Astrocyte (in vitro differentiated cells and primary cell): Measurements from ENCODE around the gene PRR5L. TPM values are rescaled to one million over a fixed set of nuclear protein-coding genes. Genes with fewer than 3 reads are reported as not detected.

ENCODE experiments used
- DNase-seq: peaks from one replicate; pipeline ENCODE4 v3.0.0-alpha.2; 2010; ENCODE audit warnings: low read depth
- FAIRE-seq: peaks from 2 replicates; lab custom pipeline; 2011; peaks lifted over from hg19 to GRCh38; lab: Jason Lieb, UNC
- H2AFZ ChIP-seq: 2 replicates; pipeline ENCODE4 v1.6.0; 2012; ENCODE audit warnings: low read depth, low read length, inconsistent platforms
- H3K27ac ChIP-seq: 2 replicates; pipeline ENCODE4 v1.5.1; 2011; ENCODE audit warnings: low read depth, low read length, inconsistent platforms
- H3K27me3 ChIP-seq: 2 replicates; pipeline ENCODE4 v1.6.0; 2011; ENCODE audit warnings: low read length, inconsistent platforms; ENCODE audit not compliant: insufficient read depth
- H3K36me3 ChIP-seq: 2 replicates; pipeline ENCODE4 v1.5.1; 2011; ENCODE audit warnings: low read length, inconsistent platforms; ENCODE audit not compliant: insufficient read depth
- H3K4me1 ChIP-seq: 2 replicates; pipeline ENCODE4 v1.5.1; 2011; ENCODE audit warnings: low read length, inconsistent platforms; ENCODE audit not compliant: insufficient read depth
- H3K4me2 ChIP-seq: 2 replicates; pipeline ENCODE4 v1.6.0; 2012; ENCODE audit warnings: low read length, inconsistent platforms
- H3K4me3 ChIP-seq: 2 replicates; pipeline ENCODE4 v1.5.1; 2011; ENCODE audit warnings: low read depth, mild to moderate bottlenecking, low read length, inconsistent platforms; ENCODE audit not compliant: insufficient read depth
- H3K79me2 ChIP-seq: 2 replicates; pipeline ENCODE4 v1.6.0; 2012; ENCODE audit warnings: mild to moderate bottlenecking, low read length, inconsistent platforms; ENCODE audit not compliant: insufficient read depth
- H3K9ac ChIP-seq: 2 replicates; pipeline ENCODE4 v1.6.0; 2012; ENCODE audit warnings: mild to moderate bottlenecking, low read length, inconsistent platforms
- H3K9me3 ChIP-seq: 2 replicates; pipeline ENCODE4 v1.5.1; 2012; ENCODE audit warnings: low read depth, mild to moderate bottlenecking, low read length, inconsistent platforms; ENCODE audit not compliant: insufficient read depth
- H4K20me1 ChIP-seq: 2 replicates; pipeline ENCODE4 v1.6.0; 2012; ENCODE audit warnings: low read length, inconsistent platforms; ENCODE audit not compliant: insufficient read depth
- H3K27ac Mint-ChIP-seq: one replicate; pipeline ENCODE4 v1.8.0; 2021; ENCODE audit warnings: mild to moderate bottlenecking, mixed read lengths; ENCODE audit not compliant: unreplicated experiment
- H3K27me3 Mint-ChIP-seq: one replicate; pipeline ENCODE4 v1.8.0; 2021; ENCODE audit warnings: low read depth, mixed read lengths; ENCODE audit not compliant: unreplicated experiment
- H3K36me3 Mint-ChIP-seq: one replicate; pipeline ENCODE4 v1.8.0; 2021; ENCODE audit warnings: low read depth, mixed read lengths; ENCODE audit not compliant: unreplicated experiment
- H3K4me1 Mint-ChIP-seq: one replicate; pipeline ENCODE4 v1.8.0; 2021; ENCODE audit warnings: low read depth, mixed read lengths; ENCODE audit not compliant: unreplicated experiment
- H3K4me3 Mint-ChIP-seq: one replicate; pipeline ENCODE4 v1.8.0; 2021; ENCODE audit warnings: mild to moderate bottlenecking, moderate library complexity, mixed read lengths; ENCODE audit not compliant: unreplicated experiment
- H3K9me3 Mint-ChIP-seq: one replicate; pipeline ENCODE4 v1.8.0; 2021; ENCODE audit warnings: mild to moderate bottlenecking, mixed read lengths; ENCODE audit not compliant: unreplicated experiment
- CTCF ChIP-seq: IDR thresholded peaks from 2 replicates; pipeline ENCODE4 v1.5.1; 2011; ENCODE audit warnings: low read depth, mild to moderate bottlenecking, inconsistent platforms, low read length, moderate library complexity; ENCODE audit not compliant: insufficient read depth
- EZH2 ChIP-seq: IDR thresholded peaks from 2 replicates; pipeline ENCODE4 v1.6.1; 2012; ENCODE audit warnings: mild to moderate bottlenecking, low read length, inconsistent platforms; ENCODE audit not compliant: insufficient read depth
- total RNA-seq: library from RNA; stranded (reverse); gene quantifications from 2 replicates; pipeline ENCODE4 v1.2.1, GENCODE V29; 2021

Gene PRR5L
- total RNA-seq, 1 donor from 2014 or later: 55.6 TPM

DNA sequence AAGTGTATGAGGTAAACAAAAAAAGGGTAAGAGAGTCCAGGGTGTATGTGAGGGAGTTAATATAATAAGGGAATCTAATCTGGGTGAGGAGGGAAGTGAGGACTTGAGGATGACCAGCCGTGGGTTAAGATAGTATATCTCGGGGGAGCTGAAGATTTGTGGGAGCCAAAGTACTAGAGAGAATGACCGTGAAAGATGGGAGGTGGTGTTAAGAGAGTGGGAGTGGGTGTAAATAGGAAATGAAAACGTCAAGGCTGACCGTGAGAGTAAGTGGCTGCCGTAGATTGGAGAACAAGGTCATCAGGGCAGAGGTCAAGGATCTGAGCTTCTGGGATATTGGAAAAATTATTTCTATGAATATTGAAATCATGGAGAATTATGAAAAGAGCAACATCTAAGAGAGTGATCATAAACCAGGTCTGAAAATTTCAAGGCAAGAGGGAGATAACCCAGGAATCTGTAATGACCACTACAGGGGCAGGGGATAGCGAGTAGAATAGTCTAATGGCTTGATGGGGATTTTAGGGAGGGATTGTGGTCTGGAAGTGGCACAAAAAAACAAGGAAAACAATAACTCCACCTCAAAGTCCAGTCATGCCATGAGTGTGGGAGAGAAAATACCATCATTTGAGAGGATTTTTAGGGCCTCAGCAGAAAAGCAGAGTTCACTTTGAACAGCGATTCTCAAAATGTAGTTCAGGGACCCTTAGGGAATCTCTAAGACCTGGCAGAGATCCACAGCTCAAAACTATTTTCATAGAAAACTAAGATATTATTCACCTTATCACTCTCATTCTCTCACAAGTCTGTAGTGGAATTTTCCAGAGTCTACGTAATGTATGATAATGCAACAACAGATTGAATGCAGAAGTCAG lies 72.0 kb downstream of the PRR5L start:
- no peak for FAIRE-seq
- peak overlapping the region; percentile 35 for H3K27ac Mint-ChIP-seq

DNA sequence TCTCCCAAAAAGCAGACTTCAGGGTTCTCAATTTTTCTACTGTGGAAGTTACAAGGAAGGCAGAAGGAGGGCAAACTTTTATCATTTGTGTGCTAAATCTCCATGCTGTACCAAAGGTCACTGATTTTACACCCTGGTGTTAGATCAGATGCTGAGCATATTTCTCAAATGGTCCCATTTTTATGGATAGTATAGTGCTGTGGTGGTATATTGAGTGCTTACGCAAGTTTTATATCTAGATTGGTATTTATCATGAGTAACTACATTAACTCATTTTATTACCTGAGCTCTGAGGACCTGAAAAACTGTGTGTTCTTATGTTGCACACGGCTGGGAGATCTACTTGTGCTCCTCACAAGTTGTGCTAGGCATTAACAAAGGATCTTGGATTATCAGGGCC lies 75.1 kb downstream of the PRR5L start:
- Mint-ChIP-seq H3K4me3 (no peak overlapping the region), H3K9me3 (peaks cover 2% of the 10 kb centered on the region), H3K27me3 (peaks cover 2% of the 10 kb centered on the region), H3K4me1 (peaks cover 28% of the 10 kb centered on the region), H3K36me3 (no peaks in the 10 kb centered on the region), H3K27ac (no peak overlapping the region)
- Histone ChIP-seq H3K27ac (no peak overlapping the region), H3K4me3 (no peak overlapping the region), H3K4me2 (no peak overlapping the region), H3K79me2 (no peaks in the 10 kb centered on the region), H2AFZ (no peak overlapping the region), H4K20me1 (no peaks in the 10 kb centered on the region), H3K4me1 (peaks cover 8% of the 10 kb centered on the region), H3K9ac (no peak overlapping the region), H3K27me3 (no peaks in the 10 kb centered on the region), H3K36me3 (no peaks in the 10 kb centered on the region), H3K9me3 (no peaks in the 10 kb centered on the region)
- no peak for TF ChIP-seq EZH2
- TF ChIP-seq CTCF: no peak
- DNase-seq (no peak), FAIRE-seq (peak; percentile 37)

More for the DNA sequence above, 72.0 kb downstream of the PRR5L start:
- H3K36me3 Mint-ChIP-seq: no peaks in the 10 kb centered on the region
- no peaks in the 10 kb centered on the region for H3K27me3 ChIP-seq
- H3K4me2 ChIP-seq: no peak overlapping the region
- no peaks in the 10 kb centered on the region for H3K9me3 ChIP-seq
- H3K27ac ChIP-seq: no peak overlapping the region
- no peaks in the 10 kb centered on the region for H3K79me2 ChIP-seq
- no peaks in the 10 kb centered on the region for H3K36me3 ChIP-seq
- H3K4me3 ChIP-seq: no peak overlapping the region
- no peak overlapping the region for H3K9ac ChIP-seq
- TF ChIP-seq EZH2: no peak
- no peak for TF ChIP-seq CTCF
- peak; percentile 45 for DNase-seq
- H3K4me3 Mint-ChIP-seq: no peak overlapping the region
- no peak overlapping the region for H2AFZ ChIP-seq
- peaks cover 2% of the 10 kb centered on the region for H3K9me3 Mint-ChIP-seq
- H3K4me1 Mint-ChIP-seq: peaks cover 36% of the 10 kb centered on the region
- H3K4me1 ChIP-seq: peaks cover 26% of the 10 kb centered on the region
- no peaks in the 10 kb centered on the region for H3K27me3 Mint-ChIP-seq
- no peaks in the 10 kb centered on the region for H4K20me1 ChIP-seq

DNA sequence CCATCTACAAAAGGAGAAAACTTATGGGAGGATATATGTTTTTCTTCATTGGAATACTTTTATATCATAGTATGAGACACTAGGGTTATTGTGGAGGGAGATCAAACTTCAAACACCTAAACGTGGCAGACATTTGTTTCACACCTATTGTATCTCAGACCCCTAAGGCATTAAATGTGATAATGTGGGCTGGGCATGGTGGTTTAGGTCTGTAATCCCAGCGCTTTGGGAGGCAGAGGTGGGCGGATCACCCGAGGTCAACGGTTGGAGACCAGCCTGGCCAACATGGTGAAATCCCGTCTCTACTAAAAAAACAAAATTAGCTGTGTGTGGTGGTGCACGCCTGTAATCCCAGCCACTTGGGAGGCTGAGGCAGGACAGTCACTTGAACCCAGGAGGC lies 75.5 kb downstream of the PRR5L start:
- peaks cover 2% of the 10 kb centered on the region for H3K9me3 Mint-ChIP-seq
- Histone ChIP-seq H3K9ac (no peak overlapping the region), H3K9me3 (no peaks in the 10 kb centered on the region), H3K4me2 (no peak overlapping the region), H3K36me3 (no peaks in the 10 kb centered on the region), H3K4me1 (peaks cover 8% of the 10 kb centered on the region), H3K4me3 (no peak overlapping the region), H4K20me1 (no peaks in the 10 kb centered on the region), H3K27ac (no peak overlapping the region), H3K27me3 (no peaks in the 10 kb centered on the region), H2AFZ (no peak overlapping the region), H3K79me2 (peaks cover under 1% of the 10 kb centered on the region)
- no peaks in the 10 kb centered on the region for H3K36me3 Mint-ChIP-seq
- H3K4me3 Mint-ChIP-seq: no peak overlapping the region
- no peak overlapping the region for H3K27ac Mint-ChIP-seq
- TF ChIP-seq EZH2 (no peak), CTCF (no peak)
- peaks cover 26% of the 10 kb centered on the region for H3K4me1 Mint-ChIP-seq
- H3K27me3 Mint-ChIP-seq: peaks cover 2% of the 10 kb centered on the region
- DNase-seq (no peak), FAIRE-seq (no peak)
